ENCODE results near the gene BMI1.

- no peak for TF ChIP-seq CTCF (IDR thresholded peaks at IDR 0.05)
- TF ChIP-seq POLR2A (IDR thresholded peaks at IDR 0.05) = no peak
- TF ChIP-seq POLR2AphosphoS5 (IDR thresholded peaks at IDR 0.05) = no peak
Observed at GRCh38 chr10:22278441-22278782, 42.5 kb upstream of the BMI1 start.

Measured in sigmoid colon (tissue), 4 donors.